Astrocyte (in vitro differentiated cells and primary cell): ENCODE measurements around the gene ALOX5. TPM values are rescaled to one million over a fixed set of nuclear protein-coding genes. Genes with fewer than 3 reads are reported as not detected.

Experiments
- DNase-seq: peaks from one replicate; pipeline ENCODE4 v3.0.0-alpha.2; 2010; ENCODE audit warnings: low read depth
- FAIRE-seq: peaks from 2 replicates; lab custom pipeline; 2011; peaks lifted over from hg19 to GRCh38; lab: Jason Lieb, UNC
- H2AFZ ChIP-seq: 2 replicates; pipeline ENCODE4 v1.6.0; 2012; ENCODE audit warnings: low read depth, low read length, inconsistent platforms
- H3K27ac ChIP-seq: 2 replicates; pipeline ENCODE4 v1.5.1; 2011; ENCODE audit warnings: low read depth, low read length, inconsistent platforms
- H3K27me3 ChIP-seq: 2 replicates; pipeline ENCODE4 v1.6.0; 2011; ENCODE audit warnings: low read length, inconsistent platforms; ENCODE audit not compliant: insufficient read depth
- H3K36me3 ChIP-seq: 2 replicates; pipeline ENCODE4 v1.5.1; 2011; ENCODE audit warnings: low read length, inconsistent platforms; ENCODE audit not compliant: insufficient read depth
- H3K4me1 ChIP-seq: 2 replicates; pipeline ENCODE4 v1.5.1; 2011; ENCODE audit warnings: low read length, inconsistent platforms; ENCODE audit not compliant: insufficient read depth
- H3K4me2 ChIP-seq: 2 replicates; pipeline ENCODE4 v1.6.0; 2012; ENCODE audit warnings: low read length, inconsistent platforms
- H3K4me3 ChIP-seq: 2 replicates; pipeline ENCODE4 v1.5.1; 2011; ENCODE audit warnings: low read depth, mild to moderate bottlenecking, low read length, inconsistent platforms; ENCODE audit not compliant: insufficient read depth
- H3K79me2 ChIP-seq: 2 replicates; pipeline ENCODE4 v1.6.0; 2012; ENCODE audit warnings: mild to moderate bottlenecking, low read length, inconsistent platforms; ENCODE audit not compliant: insufficient read depth
- H3K9ac ChIP-seq: 2 replicates; pipeline ENCODE4 v1.6.0; 2012; ENCODE audit warnings: mild to moderate bottlenecking, low read length, inconsistent platforms
- H3K9me3 ChIP-seq: 2 replicates; pipeline ENCODE4 v1.5.1; 2012; ENCODE audit warnings: low read depth, mild to moderate bottlenecking, low read length, inconsistent platforms; ENCODE audit not compliant: insufficient read depth
- H4K20me1 ChIP-seq: 2 replicates; pipeline ENCODE4 v1.6.0; 2012; ENCODE audit warnings: low read length, inconsistent platforms; ENCODE audit not compliant: insufficient read depth
- H3K27ac Mint-ChIP-seq: one replicate; pipeline ENCODE4 v1.8.0; 2021; ENCODE audit warnings: mild to moderate bottlenecking, mixed read lengths; ENCODE audit not compliant: unreplicated experiment
- H3K27me3 Mint-ChIP-seq: one replicate; pipeline ENCODE4 v1.8.0; 2021; ENCODE audit warnings: low read depth, mixed read lengths; ENCODE audit not compliant: unreplicated experiment
- H3K36me3 Mint-ChIP-seq: one replicate; pipeline ENCODE4 v1.8.0; 2021; ENCODE audit warnings: low read depth, mixed read lengths; ENCODE audit not compliant: unreplicated experiment
- H3K4me1 Mint-ChIP-seq: one replicate; pipeline ENCODE4 v1.8.0; 2021; ENCODE audit warnings: low read depth, mixed read lengths; ENCODE audit not compliant: unreplicated experiment
- H3K4me3 Mint-ChIP-seq: one replicate; pipeline ENCODE4 v1.8.0; 2021; ENCODE audit warnings: mild to moderate bottlenecking, moderate library complexity, mixed read lengths; ENCODE audit not compliant: unreplicated experiment
- H3K9me3 Mint-ChIP-seq: one replicate; pipeline ENCODE4 v1.8.0; 2021; ENCODE audit warnings: mild to moderate bottlenecking, mixed read lengths; ENCODE audit not compliant: unreplicated experiment
- CTCF ChIP-seq: IDR thresholded peaks from 2 replicates; pipeline ENCODE4 v1.5.1; 2011; ENCODE audit warnings: low read depth, mild to moderate bottlenecking, inconsistent platforms, low read length, moderate library complexity; ENCODE audit not compliant: insufficient read depth
- EZH2 ChIP-seq: IDR thresholded peaks from 2 replicates; pipeline ENCODE4 v1.6.1; 2012; ENCODE audit warnings: mild to moderate bottlenecking, low read length, inconsistent platforms; ENCODE audit not compliant: insufficient read depth
- total RNA-seq: library from RNA; stranded (reverse); gene quantifications from 2 replicates; pipeline ENCODE4 v1.2.1, GENCODE V29; 2021

ALOX5 gene
- total RNA-seq, 1 donor from 2014 or later: 1.0 TPM

- H3K27ac ChIP-seq: no peak overlapping the region
- no peak overlapping the region for H2AFZ ChIP-seq
- H3K4me3 ChIP-seq: no peak overlapping the region
- H3K9me3 ChIP-seq: no peaks in the 10 kb centered on the region
- no peaks in the 10 kb centered on the region for H4K20me1 ChIP-seq
- Mint-ChIP-seq H3K9me3 (no peaks in the 10 kb centered on the region), H3K4me3 (no peak overlapping the region), H3K4me1 (peaks cover 3% of the 10 kb centered on the region), H3K27me3 (peaks cover 42% of the 10 kb centered on the region), H3K27ac (no peak overlapping the region), H3K36me3 (no peaks in the 10 kb centered on the region)
- no peaks in the 10 kb centered on the region for H3K4me1 ChIP-seq
- no peak overlapping the region for H3K9ac ChIP-seq
- TF ChIP-seq EZH2 (no peak), CTCF (no peak)
- H3K4me2 ChIP-seq: no peak overlapping the region
- no peaks in the 10 kb centered on the region for H3K79me2 ChIP-seq
- no peak for DNase-seq
- peaks cover 31% of the 10 kb centered on the region for H3K27me3 ChIP-seq
- H3K36me3 ChIP-seq: no peaks in the 10 kb centered on the region
- no peak for FAIRE-seq
Measured at GRCh38 chr10:45370202-45370955, 3.6 kb upstream of the ALOX5 start.

GRCh38 chr10:45371560-45371959 lies 2.5 kb upstream of the ALOX5 start:
- H3K36me3 ChIP-seq: no peaks in the 10 kb centered on the region
- no peaks in the 10 kb centered on the region for H3K4me1 ChIP-seq
- no peak overlapping the region for H3K4me3 ChIP-seq
- DNase-seq (no peak), FAIRE-seq (no peak)
- H3K4me2 ChIP-seq: no peak overlapping the region
- TF ChIP-seq EZH2 (no peak), CTCF (no peak)
- H2AFZ ChIP-seq: no peak overlapping the region
- Mint-ChIP-seq H3K27me3 (peaks cover 47% of the 10 kb centered on the region), H3K4me3 (no peak overlapping the region), H3K9me3 (no peaks in the 10 kb centered on the region), H3K36me3 (no peaks in the 10 kb centered on the region), H3K4me1 (peaks cover 3% of the 10 kb centered on the region), H3K27ac (no peak overlapping the region)
- H4K20me1 ChIP-seq: no peaks in the 10 kb centered on the region
- no peaks in the 10 kb centered on the region for H3K79me2 ChIP-seq
- no peak overlapping the region for H3K27ac ChIP-seq
- H3K27me3 ChIP-seq: peaks cover 40% of the 10 kb centered on the region
- no peak overlapping the region for H3K9ac ChIP-seq
- H3K9me3 ChIP-seq: no peaks in the 10 kb centered on the region
